Suprapubic skin (tissue), 4 donors: ENCODE results near the gene FKBP2. TPM values are rescaled to one million over a fixed set of nuclear protein-coding genes. Genes with fewer than 3 reads are reported as not detected.

Source experiments
- DNase-seq, 2 donors: peaks; one replicate each; pipeline ENCODE4 v3.0.0-alpha.2; 2019; ENCODE audit warnings: low spot score in 2 of 2
- H3K27ac ChIP-seq: fragments of 200-600 bp; sonication (generic); one replicate; pipeline ENCODE4 v1.5.1; 2019
- H3K27me3 ChIP-seq: fragments of 200-600 bp; sonication (generic); one replicate; pipeline ENCODE4 v1.5.1; 2019
- H3K36me3 ChIP-seq: fragments of 200-600 bp; sonication (generic); one replicate; pipeline ENCODE4 v1.5.1; 2019
- H3K4me1 ChIP-seq: fragments of 200-600 bp; sonication (generic); one replicate; pipeline ENCODE4 v1.5.1; 2019
- H3K4me3 ChIP-seq: fragments of 200-600 bp; sonication (generic); one replicate; pipeline ENCODE4 v1.5.1; 2019; ENCODE audit warnings: mild to moderate bottlenecking
- H3K9me3 ChIP-seq: fragments of 200-600 bp; sonication (generic); one replicate; pipeline ENCODE4 v1.5.1; 2019
- CTCF ChIP-seq, 2 donors: fragments of 200-600 bp in 1 of 2; fragments of 450-650 bp in 1 of 2; sonication (generic) in 1 of 2; IDR thresholded peaks; one replicate each; pipeline ENCODE4 v1.5.1; 2016 to 2019; ENCODE audit warnings: antibody characterized with exemption in 2 of 2, mild to moderate bottlenecking in 1 of 2, moderate library complexity in 1 of 2
- EP300 ChIP-seq: sonication (generic); formaldehyde crosslinking; IDR thresholded peaks from one replicate; pipeline ENCODE4 v1.6.1; 2017; ENCODE audit warnings: antibody characterized with exemption
- POLR2A ChIP-seq, 2 donors: fragments of 450-650 bp; IDR thresholded peaks; one replicate each; pipeline ENCODE4 v1.6.1; 2017; ENCODE audit warnings: antibody characterized with exemption in 2 of 2, mild to moderate bottlenecking in 2 of 2, moderate library complexity in 2 of 2
- POLR2AphosphoS5 ChIP-seq, 3 donors: sonication (generic); formaldehyde crosslinking; IDR thresholded peaks; one replicate each; pipeline ENCODE4 v1.6.1; 2017; ENCODE audit warnings: antibody characterized with exemption in 3 of 3
- WGBS: methylation state at CpG from one replicate; pipeline ENCODE4 v1.1.5; 2018; 5-methylcytosine and 5-hydroxymethylcytosine counted together
- total RNA-seq, 4 donors: library from RNA; depleted of rRNA; stranded (reverse); fragments of >200 nt; gene quantifications; one replicate each; pipeline ENCODE4 v1.1.0, GENCODE V29; 2016

FKBP2 gene
- total RNA-seq, 4 donors from 2014 or later = 43.9 to 64.7 (median 53.4) TPM

DNA sequence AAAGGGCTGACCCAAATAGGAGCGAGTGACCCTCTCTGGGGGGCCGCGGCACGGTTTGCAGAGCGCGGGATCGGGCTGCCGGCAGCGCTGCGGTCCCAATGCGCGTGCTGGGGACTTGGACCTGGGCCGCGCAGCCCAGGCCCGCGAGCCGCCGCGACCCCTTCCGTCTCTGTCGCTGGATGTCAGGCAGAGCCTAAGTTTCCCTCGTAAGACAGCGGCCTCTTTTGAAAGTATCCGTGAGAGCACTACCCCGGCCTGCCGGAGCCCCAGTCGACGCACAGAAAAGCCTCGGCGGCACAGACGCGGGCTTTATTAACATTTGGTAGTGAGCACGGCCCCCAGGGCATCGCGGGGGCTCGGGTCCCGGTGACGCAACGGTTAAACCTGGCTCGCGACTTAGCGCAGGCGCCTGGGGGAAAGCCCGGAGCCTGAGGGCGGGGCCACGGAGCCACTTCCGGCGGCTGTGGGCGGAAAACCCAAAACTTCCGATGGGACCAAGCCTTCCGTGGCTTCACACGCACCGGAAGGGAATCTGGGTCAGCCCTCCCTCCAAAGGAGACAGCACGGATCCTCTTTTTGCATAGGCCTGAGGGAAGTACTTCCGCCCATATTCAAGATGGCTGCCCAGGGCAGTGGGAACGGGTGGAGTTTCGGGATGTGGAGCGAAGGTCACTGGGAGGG, 28.8 kb downstream of the FKBP2 start:
- Histone ChIP-seq H3K4me3 (peak overlapping the region; percentile 69), H3K4me1 (peaks cover 37% of the 10 kb centered on the region)
- 0% methylated on average over 23 of the region's 58 CpGs for WGBS

DNA sequence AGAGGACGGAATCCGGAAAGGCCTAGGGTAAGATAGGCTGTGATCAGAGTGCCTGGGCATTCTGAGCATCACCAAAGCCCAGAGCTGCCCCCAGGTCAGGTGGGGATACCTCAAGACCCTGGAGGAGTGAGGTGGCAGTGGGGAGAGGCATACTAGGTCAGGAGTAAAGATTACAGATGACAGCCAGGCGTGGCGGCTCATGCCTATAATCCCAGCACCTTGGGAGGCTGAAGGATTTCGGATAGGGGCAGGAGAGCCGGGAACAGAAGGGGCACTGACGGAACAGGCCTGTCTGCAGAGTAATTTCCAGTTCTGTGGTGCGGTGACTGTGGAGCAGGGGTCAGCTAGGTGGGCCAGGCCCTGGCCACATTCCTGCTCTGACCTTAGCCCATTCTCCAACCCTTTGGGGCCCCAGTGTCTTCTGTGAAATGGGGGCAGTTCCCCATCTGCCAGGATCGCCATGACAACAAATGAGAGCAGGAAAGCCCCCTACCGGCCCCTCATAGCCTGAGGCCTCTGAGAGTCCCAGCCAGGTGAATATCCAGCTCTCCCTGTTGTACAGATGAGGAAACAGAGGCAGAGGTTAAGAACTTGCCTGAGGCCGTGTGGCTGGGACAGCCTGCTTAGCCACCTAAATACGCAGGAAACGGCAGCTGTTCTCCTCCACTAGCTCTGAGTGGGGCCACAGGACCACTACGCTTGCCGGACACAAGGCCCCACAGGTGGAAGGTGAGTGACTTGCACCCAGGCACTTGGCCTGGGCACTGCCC, 34.3 kb downstream of the FKBP2 start:
- no peak for DNase-seq
- Histone ChIP-seq H3K9me3 (no peaks in the 10 kb centered on the region), H3K27me3 (no peaks in the 10 kb centered on the region), H3K4me1 (peaks cover 24% of the 10 kb centered on the region), H3K36me3 (peaks cover 14% of the 10 kb centered on the region), H3K27ac (no peak overlapping the region), H3K4me3 (no peak overlapping the region)
- TF ChIP-seq EP300 = no peak
- TF ChIP-seq POLR2A (IDR thresholded peaks at IDR 0.05) = no peak
- no peak for TF ChIP-seq POLR2AphosphoS5 (IDR thresholded peaks at IDR 0.05)
- TF ChIP-seq CTCF (IDR thresholded peaks at IDR 0.05) = no peak
- 88% methylated on average over 14 of the region's 15 CpGs for WGBS

More for the DNA sequence above, 28.8 kb downstream of the FKBP2 start:
- H3K27me3 ChIP-seq = no peaks in the 10 kb centered on the region
- H3K9me3 ChIP-seq = no peaks in the 10 kb centered on the region
- peak overlapping the region; percentile 95 for H3K27ac ChIP-seq
- peak; percentile 99 for DNase-seq
- H3K36me3 ChIP-seq = peaks cover 18% of the 10 kb centered on the region
- TF ChIP-seq POLR2A (IDR thresholded peaks at IDR 0.05) (peak in 1 of 2 donors; percentile 19), CTCF (IDR thresholded peaks at IDR 0.05) (peak in 1 of 2 donors; percentile 14), POLR2AphosphoS5 (IDR thresholded peaks at IDR 0.05) (peak; percentile 29 to 96 (median 95)), EP300 (no peak)

DNA sequence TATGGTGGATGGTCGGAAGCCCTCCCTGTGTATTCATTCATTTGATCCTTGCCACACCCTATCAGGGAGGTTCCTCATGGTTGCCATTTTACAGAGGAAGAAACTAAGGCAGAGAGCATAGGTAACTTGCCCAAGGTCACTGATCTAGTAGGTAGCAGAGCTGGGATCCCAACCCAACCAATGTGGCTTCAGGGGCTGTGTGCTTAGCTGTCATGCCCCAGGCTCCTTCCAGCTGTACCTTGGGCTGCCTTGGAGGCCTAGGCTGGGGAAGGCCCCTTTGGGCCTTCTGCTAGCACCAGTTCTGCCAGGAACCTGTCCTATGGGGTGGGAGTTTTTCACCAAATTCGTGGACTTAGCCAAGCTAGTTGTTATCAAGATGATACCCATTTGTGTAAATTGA, 34.9 kb downstream of the FKBP2 start:
- WGBS = 79% methylated on average over 1 of the region's 2 CpGs

GRCh38 chr11:64276653-64277431, 35.9 kb downstream of the FKBP2 start:
- 76% methylated on average over 6 of the region's 17 CpGs for WGBS
- DNase-seq = no peak
- Histone ChIP-seq H3K4me3 (no peak overlapping the region), H3K36me3 (peaks cover 14% of the 10 kb centered on the region), H3K4me1 (peaks cover 19% of the 10 kb centered on the region), H3K9me3 (no peaks in the 10 kb centered on the region), H3K27me3 (no peaks in the 10 kb centered on the region), H3K27ac (peak overlapping the region; percentile 7)
- no peak for TF ChIP-seq CTCF (IDR thresholded peaks at IDR 0.05)
- TF ChIP-seq EP300 = no peak
- no peak for TF ChIP-seq POLR2A (IDR thresholded peaks at IDR 0.05)
- TF ChIP-seq POLR2AphosphoS5 (IDR thresholded peaks at IDR 0.05) = no peak

More for the DNA sequence above, 34.9 kb downstream of the FKBP2 start:
- TF ChIP-seq POLR2A (IDR thresholded peaks at IDR 0.05) = no peak
- Histone ChIP-seq H3K4me1 (peaks cover 24% of the 10 kb centered on the region), H3K4me3 (no peak overlapping the region), H3K27me3 (no peaks in the 10 kb centered on the region), H3K36me3 (peaks cover 14% of the 10 kb centered on the region), H3K9me3 (no peaks in the 10 kb centered on the region), H3K27ac (no peak overlapping the region)
- DNase-seq = no peak

GRCh38 chr11:64278576-64279190, 37.8 kb downstream of the FKBP2 start:
- no peaks in the 10 kb centered on the region for H3K27me3 ChIP-seq
- peaks cover 14% of the 10 kb centered on the region for H3K36me3 ChIP-seq
- H3K4me3 ChIP-seq = no peak overlapping the region
- no peak overlapping the region for H3K27ac ChIP-seq
- DNase-seq = no peak
- no peak for TF ChIP-seq POLR2A (IDR thresholded peaks at IDR 0.05)
- WGBS = 88% methylated on average over 8 of the region's 8 CpGs
- peaks cover 23% of the 10 kb centered on the region for H3K4me1 ChIP-seq
- H3K9me3 ChIP-seq = no peaks in the 10 kb centered on the region
